ENCODE measurements around the gene PAIP2B.
"Not testable (repeated sequence)": the region's sequence is repeated elsewhere in the genome, so short reads cannot be mapped to it uniquely, and the experiment has no call there.

PAIP2B gene

GRCh38 chr2:71216501-71216900 lies 10.4 kb downstream of the PAIP2B start:
- DNase-seq (ENCODE audit: low read depth) = no peak

DNA sequence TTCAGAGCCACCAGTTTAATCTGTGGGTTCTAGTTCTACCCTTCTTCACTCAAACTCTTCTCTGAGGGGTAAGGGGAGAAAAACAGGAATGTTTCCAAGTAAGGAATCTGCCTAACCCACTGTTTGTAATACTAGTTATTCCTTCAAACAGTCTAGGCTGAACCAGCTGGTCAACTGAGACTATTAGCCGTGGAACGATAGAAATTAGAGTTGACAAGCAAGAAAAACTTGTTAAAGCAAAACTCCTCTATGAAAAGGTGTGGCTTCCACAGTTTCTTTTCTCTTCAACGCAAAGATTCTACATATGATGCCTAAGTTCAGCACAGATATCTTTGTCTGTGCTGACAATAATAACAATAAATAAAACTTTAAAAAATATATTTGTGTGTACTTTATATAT lies 11.5 kb downstream of the PAIP2B start:
- no peak for DNase-seq (ENCODE audit: low read depth)

DNA sequence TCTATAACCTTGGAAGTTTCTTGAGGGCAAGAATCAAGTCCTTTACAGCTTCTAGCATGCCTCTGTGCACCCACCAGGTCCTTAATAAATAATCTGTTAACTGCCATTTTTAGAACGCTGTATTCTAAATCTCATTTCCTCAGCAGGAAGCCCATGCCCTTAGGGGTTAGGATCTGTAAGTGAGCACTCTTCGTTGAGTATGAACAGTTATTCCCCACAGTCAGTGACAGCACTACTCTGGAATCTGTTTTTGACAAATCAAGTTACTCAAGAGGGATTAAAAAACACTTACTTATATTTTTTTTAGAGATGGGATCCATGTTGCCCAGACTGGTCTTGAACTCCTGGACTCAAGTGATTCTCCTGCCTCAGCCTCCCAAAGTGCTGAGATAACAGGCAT lies 14.6 kb downstream of the PAIP2B start:
- peak; percentile 29 for DNase-seq (ENCODE audit: low read depth)

DNA sequence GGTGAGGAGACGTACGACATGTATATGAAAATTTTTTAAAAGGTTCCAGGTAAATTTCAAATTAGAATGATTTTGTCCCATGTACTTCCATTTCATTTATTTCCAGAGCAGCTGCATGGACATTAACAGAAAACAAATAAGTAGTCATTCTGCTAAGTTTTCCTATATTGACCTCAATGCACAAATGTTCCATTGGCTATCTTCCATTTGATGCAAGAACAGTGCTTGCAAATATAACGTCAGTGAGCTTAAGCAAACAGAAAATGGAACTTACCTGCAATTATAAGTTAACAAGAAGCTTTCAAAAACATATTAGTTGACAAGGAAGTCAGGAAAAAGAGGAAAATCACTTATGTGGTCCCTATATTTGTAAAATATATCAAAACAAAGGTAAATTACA lies 16.6 kb downstream of the PAIP2B start:
- no peak for DNase-seq (ENCODE audit: low read depth)

DNA sequence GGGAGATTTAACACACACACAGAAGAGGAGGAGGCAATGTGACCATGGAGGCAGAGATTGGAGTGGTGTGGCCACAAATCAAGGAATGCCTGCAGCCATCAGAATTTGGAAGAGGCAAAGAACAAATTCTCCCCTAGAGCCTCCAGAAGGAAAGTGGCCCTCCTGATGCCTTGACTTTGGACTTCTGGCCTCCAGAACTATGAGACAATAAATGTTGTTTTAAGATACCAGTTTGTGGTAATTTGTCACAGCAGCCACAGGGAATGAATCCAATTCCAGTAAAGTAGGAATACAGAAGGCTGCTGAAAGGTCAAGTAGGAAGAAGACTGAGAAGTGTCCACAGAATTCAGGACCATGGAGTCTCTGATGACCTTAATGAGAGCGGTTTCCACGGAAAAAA lies 18.1 kb downstream of the PAIP2B start:
- DNase-seq (ENCODE audit: low read depth) = no peak

GRCh38 chr2:71207601-71208000 lies 19.3 kb downstream of the PAIP2B start:
- no peak for DNase-seq (ENCODE audit: low read depth)

GRCh38 chr2:71206271-71206670 lies 20.6 kb downstream of the PAIP2B start:
- no peak for DNase-seq (ENCODE audit: low read depth)

DNA sequence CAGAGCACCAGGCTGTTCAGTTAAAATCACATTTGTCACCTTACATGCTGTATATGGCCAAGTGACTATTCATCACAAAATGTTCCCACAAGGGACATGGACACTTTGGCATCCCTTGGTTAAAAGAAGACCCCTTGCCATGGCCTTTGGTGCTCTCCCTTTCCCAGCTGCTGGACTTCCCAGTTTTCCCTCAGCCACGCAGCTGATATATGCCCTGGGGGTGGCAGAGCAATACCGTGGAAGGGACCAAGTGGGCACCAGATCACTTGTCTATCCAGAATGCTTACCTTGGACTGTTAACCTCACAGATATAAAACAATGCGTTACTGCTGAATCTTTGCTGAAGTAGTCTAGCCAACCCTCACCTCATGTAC lies 35.3 kb downstream of the PAIP2B start:
- DNase-seq (ENCODE audit: low read depth) = no peak

DNA sequence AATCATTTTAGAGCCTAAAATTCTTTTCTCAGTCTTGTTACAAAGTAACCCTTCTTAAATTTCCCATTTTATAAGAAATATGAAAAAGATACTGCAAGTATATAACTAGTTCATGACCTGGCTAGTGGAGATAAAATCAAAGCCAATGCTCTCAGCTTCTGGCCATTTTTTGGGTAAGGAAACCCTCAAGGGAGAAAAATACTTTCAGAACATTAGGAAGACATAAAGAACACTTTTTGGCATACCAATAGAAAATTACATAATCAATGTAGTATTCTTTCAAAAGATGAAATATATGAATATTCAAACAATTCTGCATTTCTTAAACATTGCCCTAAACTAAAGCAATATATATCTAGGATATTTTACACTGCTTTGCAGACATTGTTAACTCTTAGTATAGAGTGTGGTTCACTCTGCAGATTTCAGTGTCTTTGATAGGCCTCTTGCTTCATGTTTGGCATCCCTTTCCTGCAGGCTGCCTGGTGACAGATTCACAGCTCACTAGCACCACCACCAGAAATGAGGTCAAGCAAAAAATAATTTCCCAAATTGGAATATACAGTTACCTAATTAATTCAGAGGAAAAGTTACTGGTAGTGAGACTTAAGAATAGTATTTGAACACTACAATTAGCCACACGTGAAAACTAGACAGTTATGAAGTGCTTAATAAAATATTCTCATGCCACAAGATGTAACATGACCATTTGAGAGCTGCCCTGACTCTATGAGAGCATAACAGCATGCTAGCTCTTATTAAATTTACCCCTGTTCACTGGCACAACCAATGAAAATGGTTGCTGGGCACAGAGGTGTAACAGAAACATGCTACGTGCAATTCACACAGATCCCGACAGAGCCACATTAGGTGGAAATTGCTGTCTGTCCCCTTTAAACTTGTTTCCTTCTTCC lies 36.0 kb downstream of the PAIP2B start:
- DNase-seq (ENCODE audit: low read depth) = peak; percentile 25

DNA sequence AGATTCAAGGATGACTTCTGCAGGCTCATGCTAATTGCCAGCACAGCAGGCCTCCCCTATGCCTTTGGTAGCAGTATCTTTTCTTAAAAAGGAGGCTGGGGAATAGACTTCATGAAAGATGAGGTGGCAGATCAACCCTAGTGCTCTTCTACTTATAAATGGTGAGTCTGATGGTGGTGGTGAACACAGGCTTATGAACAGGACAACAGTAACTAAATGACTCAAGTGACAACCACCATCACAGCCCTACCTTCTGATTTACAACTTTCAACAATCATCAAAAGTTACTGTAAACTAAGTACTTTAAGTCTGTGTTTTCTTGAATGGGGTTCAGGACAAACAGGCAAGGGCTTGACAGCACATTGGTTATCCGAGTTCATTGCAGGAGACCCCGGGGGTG lies 39.3 kb downstream of the PAIP2B start:
- no peak for DNase-seq (ENCODE audit: low read depth)

GRCh38 chr2:71186973-71187372 lies 39.9 kb downstream of the PAIP2B start:
- no peak for DNase-seq (ENCODE audit: low read depth)

- DNase-seq (ENCODE audit: low read depth) = not testable (repeated sequence)
These were observed 43.4 kb downstream of the PAIP2B start for GRCh38 chr2:71183306-71184115.

DNA sequence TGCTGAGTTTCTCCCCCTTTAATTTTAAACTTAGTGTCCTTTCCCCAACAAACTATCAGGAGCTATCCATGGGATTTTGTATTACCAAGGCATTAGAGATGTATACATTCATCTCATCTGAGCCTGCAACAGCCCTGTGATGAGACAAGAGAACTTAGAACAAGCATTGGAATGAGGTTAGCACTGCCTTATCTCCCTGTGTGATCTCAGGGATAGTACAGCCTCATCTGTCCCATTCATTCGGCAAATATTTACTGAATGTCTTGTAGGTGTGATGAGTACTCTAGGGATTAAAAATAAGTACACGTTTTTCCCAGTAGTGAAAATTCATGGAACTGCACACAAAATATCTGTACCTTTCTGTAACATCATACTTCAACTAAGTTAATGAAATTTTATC lies 45.6 kb downstream of the PAIP2B start:
- DNase-seq (ENCODE audit: low read depth) = peak; percentile 40

DNA sequence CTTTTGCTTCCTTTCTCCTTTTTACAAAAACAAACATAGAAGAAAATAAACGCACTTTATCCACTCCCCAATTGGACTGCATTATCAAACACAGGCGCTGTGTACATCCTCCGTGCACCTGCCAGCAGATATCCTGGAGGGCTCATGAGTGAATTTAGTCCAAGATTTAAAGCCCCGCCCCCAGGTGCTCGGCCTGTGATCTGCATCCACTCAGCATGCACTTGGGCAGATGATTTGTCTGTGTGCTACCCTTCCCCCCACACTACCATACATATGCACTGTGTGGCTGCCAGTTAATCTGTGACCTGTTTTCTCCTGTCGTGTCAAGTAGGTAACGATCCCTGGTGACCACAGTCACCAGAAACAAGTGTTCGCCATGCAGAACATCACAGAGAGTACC lies 48.1 kb downstream of the PAIP2B start:
- not testable (repeated sequence) for DNase-seq (ENCODE audit: low read depth)

DNA sequence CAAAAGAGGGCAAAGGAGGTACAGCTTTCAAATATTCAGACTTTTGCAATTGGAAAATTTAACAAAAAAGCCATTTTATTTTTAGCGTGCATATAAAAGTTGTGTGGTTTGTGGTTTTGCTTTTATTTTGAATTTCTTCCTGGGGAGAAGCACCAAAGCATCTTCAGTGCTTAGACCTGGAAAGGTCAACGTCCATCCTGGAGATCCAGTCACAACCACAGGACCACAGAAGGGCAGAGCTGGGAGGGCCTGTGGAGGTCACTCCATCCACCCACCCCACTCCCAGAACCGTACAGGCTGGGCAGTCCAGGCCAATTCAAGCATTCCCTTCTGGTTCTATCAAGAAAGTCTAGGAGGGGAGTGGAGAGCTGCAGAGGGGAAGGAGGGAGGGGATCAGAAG lies 52.7 kb downstream of the PAIP2B start:
- no peak for DNase-seq (ENCODE audit: low read depth)

- DNase-seq (ENCODE audit: low read depth) = no peak
These were observed 53.8 kb downstream of the PAIP2B start for GRCh38 chr2:71173096-71173495.

- DNase-seq (ENCODE audit: low read depth) = no peak
These were observed 60.1 kb downstream of the PAIP2B start for GRCh38 chr2:71166812-71167211.

GRCh38 chr2:71157124-71157793 lies 69.6 kb downstream of the PAIP2B start:
- peak; percentile 52 for DNase-seq (ENCODE audit: low read depth)

DNA sequence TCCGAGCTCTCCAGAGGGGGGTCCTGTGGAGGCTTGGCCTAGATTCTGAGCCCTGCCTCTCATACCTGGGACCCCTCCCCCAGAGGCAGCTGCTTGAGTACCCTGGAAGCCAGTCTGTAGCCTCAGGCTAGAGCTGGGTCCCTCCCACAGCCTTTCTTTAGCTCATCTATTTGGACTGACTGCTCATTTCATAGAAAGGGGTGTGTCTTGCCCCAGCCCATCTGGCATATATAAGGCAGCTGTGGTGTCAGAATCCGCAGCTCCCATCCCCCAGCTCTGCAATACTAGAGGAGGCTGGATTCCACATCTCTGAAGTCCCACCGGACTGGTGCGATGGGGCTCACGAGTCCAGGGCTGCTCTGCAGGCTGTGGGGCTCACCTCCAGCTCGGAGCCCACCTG lies 70.3 kb downstream of the PAIP2B start:
- DNase-seq (ENCODE audit: low read depth) = no peak

DNA sequence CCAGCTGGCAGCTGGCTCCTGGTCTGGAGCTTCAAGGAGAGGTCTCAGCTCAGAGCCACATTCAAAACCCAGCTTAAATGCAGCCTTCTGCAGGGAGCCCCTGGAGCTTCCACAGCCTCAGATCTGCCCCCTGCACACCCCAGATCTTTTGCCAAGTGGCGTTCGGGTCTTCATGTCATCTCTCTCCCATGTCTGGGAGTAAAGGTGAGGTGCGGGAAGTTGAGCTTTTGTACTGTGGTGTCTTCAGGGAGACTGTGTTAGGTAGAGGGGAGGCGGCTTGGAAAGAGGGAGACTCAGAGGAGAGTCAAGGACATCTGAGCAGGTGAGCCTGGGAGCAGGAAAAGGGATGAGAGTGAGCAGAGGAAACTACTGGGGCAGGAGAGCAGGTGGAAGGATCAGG lies 71.1 kb downstream of the PAIP2B start:
- no peak for DNase-seq (ENCODE audit: low read depth)

GRCh38 chr2:71154798-71155197 lies 72.1 kb downstream of the PAIP2B start:
- DNase-seq (ENCODE audit: low read depth) = peak; percentile 37

GRCh38 chr2:71154279-71154678 lies 72.6 kb downstream of the PAIP2B start:
- DNase-seq (ENCODE audit: low read depth) = no peak

Data from ELR (cell line).